LNCAP (cell line): ENCODE results near the gene GALNT2.

Source experiments
- CTCF ChIP-seq: fragments of 450-650 bp; IDR thresholded peaks from 2 replicates; pipeline ENCODE4 v1.5.1; 2017; ENCODE audit warnings: mild to moderate bottlenecking

Gene GALNT2

GRCh38 chr1:230278871-230279582, 212.0 kb downstream of the GALNT2 start:
- TF ChIP-seq CTCF, result no peak

- no peak for TF ChIP-seq CTCF
Observed at GRCh38 chr1:230279583-230279945, 212.5 kb downstream of the GALNT2 start.

DNA sequence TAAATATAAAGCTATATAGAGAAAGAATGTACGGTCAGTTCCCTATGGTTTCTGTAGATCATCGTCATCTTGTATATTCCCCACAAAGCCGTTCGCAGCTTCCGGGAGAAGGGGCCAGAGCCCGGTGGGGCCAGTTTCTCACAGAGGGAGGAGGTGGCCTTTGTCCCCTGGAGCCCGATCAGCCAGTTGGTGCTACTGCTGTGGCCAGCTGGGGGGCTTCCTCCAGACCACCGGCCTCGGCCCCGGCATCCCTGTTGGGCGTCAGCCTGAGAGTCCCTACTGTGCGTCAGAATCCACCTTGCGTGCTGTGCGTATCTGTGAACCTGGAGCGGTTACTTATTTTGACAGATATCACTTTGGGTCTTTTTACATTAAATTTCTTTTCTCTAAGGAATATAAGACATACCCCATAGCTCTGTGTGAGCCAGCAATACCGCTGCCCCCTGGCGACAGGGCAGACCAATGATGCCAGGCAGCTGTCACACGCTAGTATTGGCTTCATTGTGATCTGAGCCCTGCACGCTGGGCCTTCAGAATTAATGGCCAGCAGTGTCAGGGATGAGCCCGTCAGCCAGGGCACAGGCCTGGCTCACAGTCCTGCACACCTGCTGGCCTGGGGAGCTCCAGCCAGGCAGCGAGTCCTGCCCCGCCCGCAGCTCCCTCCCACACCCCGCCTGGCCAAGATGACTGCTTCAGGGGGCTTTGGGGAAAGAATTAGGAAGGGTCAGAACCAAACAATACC, 213.2 kb downstream of the GALNT2 start:
- TF ChIP-seq CTCF, result no peak

DNA sequence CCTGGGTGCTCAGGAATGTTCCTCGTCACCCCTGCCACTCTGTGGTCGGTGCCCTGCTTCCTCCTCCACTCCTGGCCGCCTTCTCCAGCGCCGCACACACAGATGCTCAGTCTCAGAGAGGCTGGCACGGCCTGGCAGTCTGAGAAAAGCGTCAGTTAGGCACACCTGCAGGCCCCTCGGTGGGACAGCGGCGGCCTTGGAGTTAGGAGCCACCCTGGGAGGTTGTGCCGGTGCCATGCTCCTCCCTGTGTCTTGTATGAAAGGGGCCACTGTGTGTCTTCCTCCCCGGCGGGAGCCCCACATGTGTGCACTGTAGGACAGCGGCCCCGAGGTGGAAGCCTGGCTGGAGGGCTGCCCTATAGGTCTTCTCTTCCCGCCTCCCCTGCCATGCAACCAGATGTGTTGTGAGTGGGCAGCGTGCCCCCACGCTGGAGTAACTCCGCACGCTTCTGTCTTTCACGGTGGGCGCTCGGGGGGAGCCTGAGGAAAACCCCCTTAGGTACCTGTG, 213.9 kb downstream of the GALNT2 start:
- TF ChIP-seq CTCF, result no peak

DNA sequence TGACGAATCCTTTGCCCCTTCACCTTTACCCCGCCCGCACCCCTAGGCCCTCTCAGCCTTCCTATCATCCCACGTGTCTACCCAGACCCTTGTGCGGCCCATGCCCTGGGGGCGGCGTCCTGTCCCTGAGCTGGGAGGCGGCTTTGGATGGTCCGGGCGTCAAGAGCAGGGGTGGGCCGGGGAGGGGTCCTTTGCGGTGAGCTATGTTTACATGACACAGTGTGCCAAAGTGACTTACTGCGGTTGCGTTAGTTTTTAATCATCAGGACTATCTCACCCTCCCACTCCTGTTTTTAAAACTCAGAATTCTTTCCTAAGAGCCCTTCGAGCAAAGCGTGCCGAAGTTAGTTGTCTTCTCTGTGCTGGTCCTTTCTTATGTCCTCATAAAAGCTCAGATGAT, 214.5 kb downstream of the GALNT2 start:
- no peak for TF ChIP-seq CTCF

DNA sequence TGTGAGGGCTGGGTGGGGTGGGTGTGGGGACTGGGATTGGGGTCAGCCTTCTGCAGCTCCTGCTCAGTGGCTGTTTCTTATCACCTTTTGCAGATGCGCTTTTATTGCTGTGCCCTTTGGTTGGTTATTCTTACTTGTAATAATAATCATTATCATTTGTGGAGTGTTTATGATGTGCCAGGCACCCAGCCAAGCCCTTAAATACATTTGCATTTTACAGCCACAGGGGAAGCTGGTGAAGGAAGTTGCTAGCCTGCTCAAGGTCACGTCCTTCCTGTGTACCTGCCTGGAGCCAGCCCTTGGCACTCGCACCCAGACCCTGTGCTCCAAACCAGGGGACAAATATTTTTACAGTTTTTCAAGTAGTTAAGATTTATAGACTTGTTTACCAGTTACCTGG, 215.1 kb downstream of the GALNT2 start:
- no peak for TF ChIP-seq CTCF

DNA sequence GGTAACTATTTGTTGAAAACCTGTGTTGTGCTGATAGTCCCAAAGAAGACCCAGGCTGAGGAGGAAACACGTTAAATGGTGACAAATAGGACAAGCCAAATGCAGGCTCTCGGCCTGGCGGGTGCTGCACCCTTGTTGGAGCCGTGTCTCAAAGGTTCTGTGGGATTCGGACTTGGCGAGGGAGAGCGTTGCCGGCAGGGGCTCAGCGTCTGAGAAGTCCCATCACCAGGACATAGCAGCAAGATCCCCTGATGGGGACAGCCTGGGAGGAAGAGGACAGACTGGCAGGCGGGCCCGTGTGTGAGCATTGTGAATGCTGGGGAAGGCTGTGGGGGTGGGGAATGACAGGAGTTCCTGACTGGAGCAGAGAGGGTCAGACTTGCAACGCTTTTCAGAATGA, 216.6 kb downstream of the GALNT2 start:
- no peak for TF ChIP-seq CTCF
